IMR-90 (cell line): ENCODE measurements around the gene FBXL16. TPM values are rescaled to one million over a fixed set of nuclear protein-coding genes. Genes with fewer than 3 reads are reported as not detected.

Experiments used
- ATAC-seq: fragments of 200-7000 bp; cut with Tn5 transposase; 2 replicates; pipeline ENCODE4 v1.9.1; 2020; ENCODE audit warnings: low read depth, mild to moderate bottlenecking, moderate library complexity
- BruUV-seq: library from RNA; stranded (reverse); fragments of 400-500 nt; replicated peaks from 2 replicates; lab custom pipeline; 2021; lab: Mats Ljungman, UMichigan
- CTCF ChIA-PET: fragments of 300-600 bp; formaldehyde crosslinking; extraction: SDS; loops from one replicate; lab custom pipeline; 2021; ENCODE audit warnings: antibody characterized with exemption; lab: Yijun Ruan, JAX
- POLR2A ChIA-PET: fragments of 300-600 bp; sonication (Branson Sonifier 250); formaldehyde crosslinking; loops from one replicate; lab custom pipeline; 2022; ENCODE audit warnings: antibody characterized with exemption; ENCODE audit not compliant: unreplicated experiment; lab: Charles Lee
- DNase-seq: peaks from one replicate; pipeline ENCODE4 v3.0.0; 2013
- H2AFZ ChIP-seq: replicated peaks from 2 replicates; pipeline ENCODE3; 2013; ENCODE audit warnings: low read length, mild to moderate bottlenecking; ENCODE audit not compliant: poor library complexity
- H2AK5ac ChIP-seq: 2 replicates; pipeline ENCODE4 v1.6.1; 2013; ENCODE audit warnings: low read depth, low read length, inconsistent platforms
- H2AK9ac ChIP-seq: replicated peaks from 2 replicates; pipeline ENCODE3; 2013; ENCODE audit warnings: mild to moderate bottlenecking, low read depth, low read length, moderate library complexity; ENCODE audit not compliant: poor library complexity
- H2BK120ac ChIP-seq: 2 replicates; pipeline ENCODE4 v1.6.1; 2013; ENCODE audit warnings: low read depth, low read length, inconsistent platforms
- H2BK15ac ChIP-seq: 3 replicates; pipeline ENCODE4 v1.6.1; 2013; ENCODE audit warnings: low read depth, low read length, inconsistent platforms
- H2BK20ac ChIP-seq: 2 replicates; pipeline ENCODE4 v1.6.1; 2013; ENCODE audit warnings: low read depth, mild to moderate bottlenecking, inconsistent platforms, low read length, moderate library complexity
- H2BK5ac ChIP-seq: 2 replicates; pipeline ENCODE4 v1.6.1; 2013; ENCODE audit warnings: mild to moderate bottlenecking, low read depth, low read length, inconsistent platforms; ENCODE audit not compliant: poor library complexity, severe bottlenecking
- H3K14ac ChIP-seq: replicated peaks from 2 replicates; pipeline ENCODE4 v1.6.1; 2013; ENCODE audit warnings: low read depth, low read length, inconsistent platforms
- H3K18ac ChIP-seq: 2 replicates; pipeline ENCODE4 v1.6.1; 2013; ENCODE audit warnings: low read depth, low read length, control low read depth
- H3K23ac ChIP-seq: 2 replicates; pipeline ENCODE4 v1.6.1; 2013; ENCODE audit warnings: low read depth, low read length, inconsistent platforms
- H3K27ac ChIP-seq: 2 replicates; pipeline ENCODE4 v1.5.1; 2013; ENCODE audit warnings: mild to moderate bottlenecking, control low read depth, low read length; ENCODE audit not compliant: insufficient read depth
- H3K27me3 ChIP-seq: 2 replicates; pipeline ENCODE4 v1.6.1; 2013; ENCODE audit warnings: low read length; ENCODE audit not compliant: control insufficient read depth, insufficient read depth
- H3K36me3 ChIP-seq: 2 replicates; pipeline ENCODE4 v1.6.1; 2013; ENCODE audit warnings: low read length, mixed read lengths; ENCODE audit not compliant: control insufficient read depth, insufficient read depth
- H3K4ac ChIP-seq: 2 replicates; pipeline ENCODE4 v1.6.1; 2013; ENCODE audit warnings: low read depth, low read length, inconsistent platforms
- H3K4me1 ChIP-seq: 2 replicates; pipeline ENCODE4 v1.6.1; 2013; ENCODE audit warnings: low read length, mixed read lengths; ENCODE audit not compliant: control insufficient read depth, insufficient read depth
- H3K4me2 ChIP-seq: 2 replicates; pipeline ENCODE4 v1.6.1; 2013; ENCODE audit warnings: low read depth, mild to moderate bottlenecking, control low read depth, low read length, moderate library complexity
- H3K4me3 ChIP-seq: 2 replicates; pipeline ENCODE4 v1.5.1; 2013; ENCODE audit warnings: low read depth, mild to moderate bottlenecking, control low read depth, low read length, moderate library complexity; ENCODE audit not compliant: insufficient read depth
- H3K56ac ChIP-seq: 2 replicates; pipeline ENCODE4 v1.6.1; 2013; ENCODE audit warnings: low read length, inconsistent platforms; ENCODE audit not compliant: insufficient read depth; ENCODE audit errors: extremely low read depth
- H3K79me1 ChIP-seq, 2 experiments: 2 replicates each; pipeline ENCODE4 v1.6.1; 2013; ENCODE audit warnings: low read length in 2 of 2, inconsistent platforms in 1 of 2, low read depth in 1 of 2
- H3K9ac ChIP-seq: 2 replicates; pipeline ENCODE4 v1.6.1; 2013; ENCODE audit warnings: low read depth, low read length, control low read depth
- H3K9me1 ChIP-seq: 2 replicates; pipeline ENCODE4 v1.6.1; 2013; ENCODE audit warnings: low read length, inconsistent platforms; ENCODE audit not compliant: insufficient read depth
- H3K9me3 ChIP-seq: 2 replicates; pipeline ENCODE4 v1.6.1; 2013; ENCODE audit warnings: low read length; ENCODE audit not compliant: control insufficient read depth, insufficient read depth
- H4K20me1 ChIP-seq: 2 replicates; pipeline ENCODE4 v1.6.1; 2013; ENCODE audit warnings: low read length, inconsistent platforms; ENCODE audit not compliant: insufficient read depth
- H4K5ac ChIP-seq: 2 replicates; pipeline ENCODE4 v1.6.1; 2013; ENCODE audit warnings: mild to moderate bottlenecking, low read depth, low read length, control low read depth
- H4K8ac ChIP-seq, 2 experiments: 2 replicates each; pipeline ENCODE4 v1.6.1; 2013; ENCODE audit warnings: low read depth in 2 of 2, low read length in 2 of 2, control low read depth in 1 of 2, inconsistent platforms in 1 of 2
- H4K91ac ChIP-seq: 2 replicates; pipeline ENCODE4 v1.6.1; 2013; ENCODE audit warnings: low read depth, low read length, inconsistent platforms; ENCODE audit not compliant: insufficient read depth
- BHLHE40 ChIP-seq: fragments of 150-350 bp; IDR thresholded peaks from 2 replicates; pipeline ENCODE4 v1.6.1; 2016; ENCODE audit warnings: mild to moderate bottlenecking, low read depth, low read length
- CEBPB ChIP-seq: IDR thresholded peaks from 2 replicates; pipeline ENCODE4 v1.6.1; 2012; ENCODE audit warnings: low read depth, low read length, improper control_type of control experiment
- CHD1 ChIP-seq: IDR thresholded peaks from 2 replicates; pipeline ENCODE4 v1.6.1; 2012; ENCODE audit warnings: low read depth, low read length, improper control_type of control experiment
- MAFK ChIP-seq: IDR thresholded peaks from 2 replicates; pipeline ENCODE4 v1.6.1; 2012; ENCODE audit warnings: low read depth, low read length, improper control_type of control experiment
- MAZ ChIP-seq: IDR thresholded peaks from 2 replicates; pipeline ENCODE4 v1.6.1; 2012; ENCODE audit warnings: low read depth, mild to moderate bottlenecking, low read length, improper control_type of control experiment, moderate library complexity, borderline replicate concordance
- MXI1 ChIP-seq: IDR thresholded peaks from 2 replicates; pipeline ENCODE4 v1.6.1; 2012; ENCODE audit warnings: low read depth, mild to moderate bottlenecking, low read length, moderate library complexity, borderline replicate concordance
- NFE2L2 ChIP-seq: fragments of 150-350 bp; IDR thresholded peaks from 2 replicates; pipeline ENCODE4 v1.6.1; 2016; ENCODE audit warnings: low read depth, mild to moderate bottlenecking, low read length
- RAD21 ChIP-seq: IDR thresholded peaks from 2 replicates; pipeline ENCODE4 v1.6.1; 2012; ENCODE audit warnings: low read length, improper control_type of control experiment
- RCOR1 ChIP-seq: IDR thresholded peaks from 2 replicates; pipeline ENCODE4 v1.6.1; 2012; ENCODE audit warnings: mild to moderate bottlenecking, low read length, improper control_type of control experiment; ENCODE audit not compliant: insufficient replicate concordance
- RFX5 ChIP-seq: IDR thresholded peaks from 2 replicates; pipeline ENCODE4 v1.8.0; 2012; ENCODE audit warnings: low read depth, mild to moderate bottlenecking, low read length, moderate library complexity
- SMC3 ChIP-seq: fragments of 150-350 bp; IDR thresholded peaks from 2 replicates; pipeline ENCODE4 v1.6.1; 2016; ENCODE audit warnings: low read depth, mild to moderate bottlenecking, antibody characterized with exemption, low read length, moderate library complexity
- WGBS, 2 experiments: methylation state at CpG; one replicate each; pipeline versions ENCODE4 v1.1.5 to v1.1.7; 2013; ENCODE audit warnings: missing lambda C conversion rate in 2 of 2; ENCODE audit not compliant: insufficient read length in 1 of 2; ENCODE audit errors: extremely low coverage in 2 of 2; 5-methylcytosine and 5-hydroxymethylcytosine counted together
- dilution Hi-C: fragments of 300-500 bp; cut with HindIII; formaldehyde crosslinking; loops from one replicate; pipeline ENCODE4 v1.14.3; 2018; ENCODE audit warnings: low sequenced_read_pairs; ENCODE audit not compliant: unreplicated experiment
- in situ Hi-C: fragments of 300-500 bp; cut with MboI; formaldehyde crosslinking; loops from 3 replicates; pipeline ENCODE4 v1.14.3; 2019; ENCODE audit warnings: low sequenced_read_pairs, inconsistent platforms, mixed read lengths
- intact Hi-C: fragments of 100-400 bp; cut with micrococcal nuclease; formaldehyde crosslinking; loops from 2 replicates; pipeline ENCODE4 v1.10.0; 2022
- polyA plus RNA-seq, 3 experiments: library from polyadenylated mRNA; depleted of rRNA; stranded (reverse); fragments of >200 nt; gene quantifications; 2 replicates each; pipeline ENCODE4 v1.2.3, GENCODE V29; 2012; ENCODE audit warnings: low replicate concordance in 1 of 3
- total RNA-seq: library from RNA; depleted of rRNA; stranded (reverse); fragments of >200 nt; gene quantifications from 2 replicates; pipeline ENCODE4 v1.2.3, GENCODE V29; 2012
- TF ChIP-seq, protein P1 (sequence below): fragments of 150-350 bp; IDR thresholded peaks from 2 replicates; pipeline ENCODE4 v1.6.1; 2017; ENCODE audit warnings: mild to moderate bottlenecking, antibody characterized with exemption, low read length, low read depth
- TF ChIP-seq, protein P2 (sequence below): conservative IDR thresholded peaks from 2 replicates; pipeline ENCODE4 v1.5.1; 2012; ENCODE audit warnings: mild to moderate bottlenecking, low read depth, low read length, improper control_type of control experiment
- TF ChIP-seq, protein P3 (sequence below): fragments of 150-350 bp; IDR thresholded peaks from 2 replicates; pipeline ENCODE4 v1.6.1; 2016; ENCODE audit warnings: low read depth, mild to moderate bottlenecking, low read length, moderate library complexity, borderline replicate concordance

Gene FBXL16
- total and polyA plus RNA-seq, 2 of the 4 experiments (the other 2 are of a cell fraction), result 0.18 to 2.2 TPM

GRCh38 chr16:720447-720989 is 14.9 kb upstream of the FBXL16 start:
- DNase-seq (peak; percentile 70), ATAC-seq (peak; percentile 53)
- peak overlapping the region; percentile 96 for H2AFZ ChIP-seq
- no peak overlapping the region for H2BK20ac ChIP-seq
- H4K8ac ChIP-seq, result peak overlapping the region; percentile 92 to 94
- peak overlapping the region; percentile 57 for H3K56ac ChIP-seq
- intact Hi-C loops, result no loop called here
- 0 out of 2 replicates have a peak overlapping the region, but pooled peaks have one; percentile 11 for H3K23ac ChIP-seq
- H3K79me1 ChIP-seq, result peaks cover 13 to 23% of the 10 kb centered on the region in 2 experiments
- peaks cover 17% of the 10 kb centered on the region for H3K4me1 ChIP-seq
- H3K27ac ChIP-seq, result peak overlapping the region; percentile 75
- peaks cover 7% of the 10 kb centered on the region for H4K20me1 ChIP-seq
- peak overlapping the region; percentile 79 for H3K9ac ChIP-seq
- peak overlapping the region; percentile 6; the same call in 1 of the 2 replicates for H4K5ac ChIP-seq
- H3K4ac ChIP-seq, result peak overlapping the region; percentile 83
- H3K4me3 ChIP-seq, result peak overlapping the region; percentile 98
- peak overlapping the region; percentile 93 for H2BK5ac ChIP-seq
- no peak overlapping the region for H3K18ac ChIP-seq
- H2AK5ac ChIP-seq, result peak overlapping the region; percentile 72; the same call in 1 of the 2 replicates
- H4K91ac ChIP-seq, result peak overlapping the region; percentile 20
- no peaks in the 10 kb centered on the region for H3K27me3 ChIP-seq
- dilution Hi-C loops, result no loop called here
- BruUV-seq, result no TSS peak
- in situ Hi-C loops, result loop anchor here (25.0 kb wide), 1 partner anchor 342 kb away; the partner anchor contains the start of gene SSTR5
- 0% methylated on average over 14 of the region's 38 CpGs; no CpG with 5 or more reads in 1 of the 2 experiments for WGBS, 2 experiments
- peak overlapping the region; percentile 10; the same call in 1 of the 2 replicates for H2BK120ac ChIP-seq
- peak overlapping the region; percentile 92 for H2AK9ac ChIP-seq
- peaks cover 1% of the 10 kb centered on the region; the same call in 1 of the 2 replicates for H3K36me3 ChIP-seq
- no peaks in the 10 kb centered on the region for H3K9me1 ChIP-seq
- no peaks in the 10 kb centered on the region for H3K9me3 ChIP-seq
- H2BK15ac ChIP-seq, result no peak overlapping the region
- POLR2A ChIA-PET, result interaction anchor here (0.5 kb wide), 1 partner anchor 11 kb away, joined by 4 read pairs; no protein-coding TSS in a partner anchor
- CTCF ChIA-PET, result no interaction called here
- H3K14ac ChIP-seq, result peak overlapping the region; percentile 10; the same call in 1 of the 2 replicates
- peak overlapping the region; percentile 68 for H3K4me2 ChIP-seq
- peak; percentile 18 for TF ChIP-seq RCOR1
- TF ChIP-seq RFX5, result no peak
- TF ChIP-seq NFE2L2, result no peak
- no peak for TF ChIP-seq CHD1
- TF ChIP-seq RAD21, result no peak
- TF ChIP-seq MXI1, result peak; percentile 47; the same call in 1 of the 2 replicates
- TF ChIP-seq CEBPB, result no peak
- TF ChIP-seq, protein P1, sequence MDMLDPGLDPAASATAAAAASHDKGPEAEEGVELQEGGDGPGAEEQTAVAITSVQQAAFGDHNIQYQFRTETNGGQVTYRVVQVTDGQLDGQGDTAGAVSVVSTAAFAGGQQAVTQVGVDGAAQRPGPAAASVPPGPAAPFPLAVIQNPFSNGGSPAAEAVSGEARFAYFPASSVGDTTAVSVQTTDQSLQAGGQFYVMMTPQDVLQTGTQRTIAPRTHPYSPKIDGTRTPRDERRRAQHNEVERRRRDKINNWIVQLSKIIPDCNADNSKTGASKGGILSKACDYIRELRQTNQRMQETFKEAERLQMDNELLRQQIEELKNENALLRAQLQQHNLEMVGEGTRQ, result no peak
- peak; percentile 84 for TF ChIP-seq BHLHE40
- TF ChIP-seq SMC3, result no peak
- no peak for TF ChIP-seq MAFK
- TF ChIP-seq, protein P2, sequence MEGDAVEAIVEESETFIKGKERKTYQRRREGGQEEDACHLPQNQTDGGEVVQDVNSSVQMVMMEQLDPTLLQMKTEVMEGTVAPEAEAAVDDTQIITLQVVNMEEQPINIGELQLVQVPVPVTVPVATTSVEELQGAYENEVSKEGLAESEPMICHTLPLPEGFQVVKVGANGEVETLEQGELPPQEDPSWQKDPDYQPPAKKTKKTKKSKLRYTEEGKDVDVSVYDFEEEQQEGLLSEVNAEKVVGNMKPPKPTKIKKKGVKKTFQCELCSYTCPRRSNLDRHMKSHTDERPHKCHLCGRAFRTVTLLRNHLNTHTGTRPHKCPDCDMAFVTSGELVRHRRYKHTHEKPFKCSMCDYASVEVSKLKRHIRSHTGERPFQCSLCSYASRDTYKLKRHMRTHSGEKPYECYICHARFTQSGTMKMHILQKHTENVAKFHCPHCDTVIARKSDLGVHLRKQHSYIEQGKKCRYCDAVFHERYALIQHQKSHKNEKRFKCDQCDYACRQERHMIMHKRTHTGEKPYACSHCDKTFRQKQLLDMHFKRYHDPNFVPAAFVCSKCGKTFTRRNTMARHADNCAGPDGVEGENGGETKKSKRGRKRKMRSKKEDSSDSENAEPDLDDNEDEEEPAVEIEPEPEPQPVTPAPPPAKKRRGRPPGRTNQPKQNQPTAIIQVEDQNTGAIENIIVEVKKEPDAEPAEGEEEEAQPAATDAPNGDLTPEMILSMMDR, result peak; percentile 42
- peak; percentile 58; the same call in 1 of the 2 replicates for TF ChIP-seq MAZ
- TF ChIP-seq, protein P3, sequence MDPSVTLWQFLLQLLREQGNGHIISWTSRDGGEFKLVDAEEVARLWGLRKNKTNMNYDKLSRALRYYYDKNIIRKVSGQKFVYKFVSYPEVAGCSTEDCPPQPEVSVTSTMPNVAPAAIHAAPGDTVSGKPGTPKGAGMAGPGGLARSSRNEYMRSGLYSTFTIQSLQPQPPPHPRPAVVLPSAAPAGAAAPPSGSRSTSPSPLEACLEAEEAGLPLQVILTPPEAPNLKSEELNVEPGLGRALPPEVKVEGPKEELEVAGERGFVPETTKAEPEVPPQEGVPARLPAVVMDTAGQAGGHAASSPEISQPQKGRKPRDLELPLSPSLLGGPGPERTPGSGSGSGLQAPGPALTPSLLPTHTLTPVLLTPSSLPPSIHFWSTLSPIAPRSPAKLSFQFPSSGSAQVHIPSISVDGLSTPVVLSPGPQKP, result no peak
